ENCODE results near the gene GATAD2A. TPM values are rescaled to one million over a fixed set of nuclear protein-coding genes. Genes with fewer than 3 reads are reported as not detected.

Gene GATAD2A
- total and polyA plus RNA-seq, 2 of the 13 experiments (the other 11 are each of a cell fraction or from before 2014, with no cell fraction given) = 16.8 to 28.6 TPM

- TF ChIP-seq ZNF383 (CRISPR knock-in tag; IDR thresholded peaks at IDR 0.05; ENCODE audit: borderline replicate concordance) (no peak), ZBTB10 (CRISPR knock-in tag; IDR thresholded peaks at IDR 0.05; ENCODE audit: borderline replicate concordance) (peak; percentile 85; the same call in 1 of the 2 replicates), THRA (CRISPR knock-in tag; IDR thresholded peaks at IDR 0.05; ENCODE audit: borderline replicate concordance) (peak; percentile 54), DR1 (CRISPR knock-in tag; IDR thresholded peaks at IDR 0.05) (0 out of 2 replicates have a peak, but pooled peaks have one; percentile 61), BRD4 (CRISPR knock-in tag; IDR thresholded peaks at IDR 0.05) (peak; percentile 94), ZBTB8A (CRISPR knock-in tag; IDR thresholded peaks at IDR 0.05; ENCODE audit: borderline replicate concordance, low read depth) (no peak), ZNF10 (CRISPR knock-in tag; IDR thresholded peaks at IDR 0.05; ENCODE audit: borderline replicate concordance, low read depth) (no peak), KDM2A (CRISPR knock-in tag; IDR thresholded peaks at IDR 0.05; ENCODE audit: borderline replicate concordance, low read depth) (peak; percentile 100), SPEN (CRISPR knock-in tag; IDR thresholded peaks at IDR 0.05; ENCODE audit: low read depth) (peak; percentile 88), HMGXB4 (CRISPR knock-in tag; IDR thresholded peaks at IDR 0.05; ENCODE audit: borderline replicate concordance in 1 of 2, low read depth in 1 of 2) (peak; percentile 71 to 86; a peak in 3 of 4 replicates), THAP9 (CRISPR knock-in tag; IDR thresholded peaks at IDR 0.05; ENCODE audit: borderline replicate concordance) (peak; percentile 100), NFYC (CRISPR knock-in tag; IDR thresholded peaks at IDR 0.05) (no peak), EED (CRISPR knock-in tag; IDR thresholded peaks at IDR 0.05) (no peak), CREM (IDR thresholded peaks at IDR 0.05) (peak; percentile 91), CREM (CRISPR knock-in tag; IDR thresholded peaks at IDR 0.05) (no peak), ZNF33B (CRISPR knock-in tag; IDR thresholded peaks at IDR 0.05) (0 out of 2 replicates have a peak, but pooled peaks have one; percentile 56)
Observed at GRCh38 chr19:19515642-19516519, 110.4 kb downstream of the GATAD2A start, which contains the start of gene NDUFA13 (continued).
